Measurements from ENCODE around the gene UBALD2. TPM values are rescaled to one million over a fixed set of nuclear protein-coding genes. Genes with fewer than 3 reads are reported as not detected.

UBALD2 gene
- total and polyA plus RNA-seq, 2 of the 8 experiments (the other 6 are each of a cell fraction or from before 2014, with no cell fraction given): 17.8 to 22.6 TPM

DNA sequence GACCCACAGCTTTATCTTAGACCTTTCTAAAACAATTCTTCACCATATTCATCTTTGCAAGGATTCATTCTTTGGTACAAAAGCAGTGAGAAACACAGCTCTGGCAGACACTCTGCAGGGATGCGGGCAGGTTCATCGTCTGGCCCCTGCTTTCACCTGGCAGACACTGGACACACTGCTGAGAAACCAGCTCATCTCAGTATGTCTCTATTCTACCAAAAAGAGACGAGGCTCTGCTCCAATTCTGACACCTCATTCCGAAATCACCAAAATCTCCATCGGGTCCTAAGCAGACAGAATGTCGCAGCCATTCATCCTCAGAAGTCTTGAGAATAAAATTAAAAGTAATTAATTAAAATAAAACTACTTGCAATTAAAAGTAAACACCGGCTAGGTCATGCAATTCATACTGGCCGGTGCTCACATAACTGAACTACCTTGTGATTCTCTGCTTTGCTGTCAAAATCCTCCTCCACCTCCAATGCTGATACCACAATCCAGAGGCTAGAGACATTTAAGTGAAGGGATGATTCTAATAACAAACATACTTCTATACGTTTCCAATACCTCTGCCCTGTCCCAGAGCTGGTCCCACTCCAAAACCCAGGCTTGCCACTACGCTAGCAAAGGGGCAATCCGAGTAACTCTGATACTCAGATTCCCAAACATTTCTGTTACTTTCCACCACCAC lies 26.2 kb upstream of the UBALD2 start:
- Histone ChIP-seq H2AK5ac (ENCODE audit: low read depth, low read length) (no peak overlapping the region), H3K4ac (replicated peaks; ENCODE audit: insufficient read length, low read depth, low read length) (no peak overlapping the region), H3K14ac (ENCODE audit: insufficient read length) (no peak overlapping the region), H4K8ac (ENCODE audit: extremely low read depth, insufficient read depth, low read length) (no peak overlapping the region), H3K27me3 (replicated peaks in 1 of 4; ENCODE audit: control insufficient read depth in 3 of 4, extremely low read depth in 1 of 4, insufficient read depth in 3 of 4, low read length in 3 of 4) (peaks cover 5 to 42% (median 31%) of the 10 kb centered on the region in 4 experiments), H2BK5ac (ENCODE audit: low read depth, low read length) (no peak overlapping the region), H2BK12ac (ENCODE audit: low read depth, low read length) (no peak overlapping the region), H3K18ac (ENCODE audit: extremely low read depth, low read length) (no peak overlapping the region), H3K79me1 (ENCODE audit: low read depth, low read length) (no peaks in the 10 kb centered on the region), H3K4me1 (replicated peaks in 1 of 4; ENCODE audit: control insufficient read depth in 3 of 4, insufficient read depth in 4 of 4, low read length in 3 of 4) (peaks cover 0 to 6% (median 4%) of the 10 kb centered on the region in 4 experiments; a peak in 5 of 7 replicates), H4K5ac (ENCODE audit: insufficient read length, low read depth, low read length) (no peak overlapping the region), H2BK15ac (ENCODE audit: low read length) (no peak overlapping the region), H3K56ac (replicated peaks; ENCODE audit: insufficient read length, low read depth, low read length) (no peak overlapping the region), H2BK20ac (ENCODE audit: low read length) (no peak overlapping the region), H4K91ac (replicated peaks; ENCODE audit: insufficient read length, low read length) (no peak overlapping the region), H3K9ac (replicated peaks in 1 of 4; ENCODE audit: extremely low read depth in 1 of 4, low read depth in 3 of 4, low read length in 3 of 4) (no peak overlapping the region), H3K4me3 (ENCODE audit: extremely low read depth in 1 of 4, insufficient read depth in 2 of 4, low read depth in 3 of 4, low read length in 4 of 4) (peak overlapping the region in 1 of 4 experiments; percentile 69; a peak in 3 of 8 replicates), H3K4me2 (ENCODE audit: insufficient read depth in 1 of 2, low read depth in 2 of 2, low read length in 2 of 2) (peak overlapping the region; percentile 68 to 83), H3K23ac (ENCODE audit: insufficient read length) (no peak overlapping the region), H3K79me2 (ENCODE audit: control insufficient read depth in 1 of 2, insufficient read depth in 2 of 2, low read length in 2 of 2) (0 out of 4 replicates have a peak, but pooled peaks cover 0 to 2% of the 10 kb centered on the region in 2 experiments), H4K20me1 (replicated peaks in 1 of 2; ENCODE audit: control insufficient read depth in 1 of 2, insufficient read depth in 2 of 2, low read length in 2 of 2) (no peaks in the 10 kb centered on the region), H2BK120ac (replicated peaks; ENCODE audit: low read depth, low read length) (no peak overlapping the region), H3K9me3 (ENCODE audit: insufficient read depth in 2 of 2, low read depth in 1 of 2, low read length in 1 of 2) (no peaks in the 10 kb centered on the region), H3K23me2 (ENCODE audit: low read depth, low read length) (peaks cover 11% of the 10 kb centered on the region), H3K27ac (ENCODE audit: low read depth, low read length) (no peak overlapping the region), H3K36me3 (ENCODE audit: control insufficient read depth in 2 of 4, insufficient read depth in 4 of 4, low read length in 3 of 4) (no peaks in the 10 kb centered on the region), H2AFZ (ENCODE audit: low read length) (no peak overlapping the region)
- ChIA-PET POLR2A (ENCODE audit: partially characterized antibody) (interaction anchor here (1.1 kb wide), 1 partner anchor 42 kb away, joined by 3 read pairs; no protein-coding TSS in a partner anchor), CTCF (ENCODE audit: partially characterized antibody) (interaction anchor here (0.9 to 2.4 kb wide), 8 partner anchors 11 to 118 kb away, joined by 3 to 19 read pairs (median 3); no protein-coding TSS in a partner anchor)
- no peak for DNase-seq (ENCODE audit: low read depth in 1 of 2, low spot score in 2 of 2)
- 85% methylated on average over 11 of the region's 11 CpGs; no CpG with 5 or more reads in 1 of the 2 experiments for WGBS, 2 experiments (ENCODE audit: extremely low coverage in 1 of 2, insufficient coverage in 1 of 2, insufficient read length in 1 of 2, insufficient replicate concordance in 2 of 2, low coverage in 1 of 2, low lambda C conversion rate in 2 of 2, missing lambda C conversion rate in 1 of 2)
- no peak for FAIRE-seq
- no peak for TF ChIP-seq TAF7 (optimal IDR thresholded peaks at IDR 0.05; ENCODE audit: borderline replicate concordance, low read depth, low read length)
- TF ChIP-seq CBX8 (IDR thresholded peaks at IDR 0.05; ENCODE audit: borderline replicate concordance, low read depth, low read length): no peak
- TF ChIP-seq BACH1 (IDR thresholded peaks at IDR 0.05; ENCODE audit: low read length): no peak
- TF ChIP-seq CHD2 (IDR thresholded peaks at IDR 0.05; ENCODE audit: low read length): no peak
- TF ChIP-seq KDM1A (IDR thresholded peaks at IDR 0.05; ENCODE audit: borderline replicate concordance, low read length): no peak
- no peak for TF ChIP-seq GTF2F1 (IDR thresholded peaks at IDR 0.05; ENCODE audit: borderline replicate concordance, low read depth, low read length)
- no peak for TF ChIP-seq RNF2 (IDR thresholded peaks at IDR 0.05; ENCODE audit: borderline replicate concordance, low read depth, low read length, missing control alignments, poor library complexity, severe bottlenecking)
- no peak for TF ChIP-seq PHF8 (conservative IDR thresholded peaks at IDR 0.05; ENCODE audit: low read depth, low read length)
- TF ChIP-seq, protein P1, sequence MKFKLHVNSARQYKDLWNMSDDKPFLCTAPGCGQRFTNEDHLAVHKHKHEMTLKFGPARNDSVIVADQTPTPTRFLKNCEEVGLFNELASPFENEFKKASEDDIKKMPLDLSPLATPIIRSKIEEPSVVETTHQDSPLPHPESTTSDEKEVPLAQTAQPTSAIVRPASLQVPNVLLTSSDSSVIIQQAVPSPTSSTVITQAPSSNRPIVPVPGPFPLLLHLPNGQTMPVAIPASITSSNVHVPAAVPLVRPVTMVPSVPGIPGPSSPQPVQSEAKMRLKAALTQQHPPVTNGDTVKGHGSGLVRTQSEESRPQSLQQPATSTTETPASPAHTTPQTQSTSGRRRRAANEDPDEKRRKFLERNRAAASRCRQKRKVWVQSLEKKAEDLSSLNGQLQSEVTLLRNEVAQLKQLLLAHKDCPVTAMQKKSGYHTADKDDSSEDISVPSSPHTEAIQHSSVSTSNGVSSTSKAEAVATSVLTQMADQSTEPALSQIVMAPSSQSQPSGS (IDR thresholded peaks at IDR 0.05; ENCODE audit: low read length): no peak
- no peak for TF ChIP-seq SRF (IDR thresholded peaks at IDR 0.05; ENCODE audit: low read depth, low read length)

Measured in H1 (cell line).